WTC11 (cell line): Measurements from ENCODE around the gene OR2V1. TPM values are rescaled to one million over a fixed set of nuclear protein-coding genes. Genes with fewer than 3 reads are reported as not detected.

ENCODE experiments used
- ATAC-seq: fragments of 200-7000 bp; cut with Tn5 transposase; 2 replicates; pipeline ENCODE4 v1.10.0; 2021; ENCODE audit warnings: mild to moderate bottlenecking, moderate library complexity
- CTCF ChIA-PET: fragments of 300-600 bp; sonication (Branson Sonifier 250); formaldehyde crosslinking; loops from one replicate; lab custom pipeline; 2021; ENCODE audit warnings: antibody characterized with exemption; lab: Charles Lee
- POLR2A ChIA-PET: fragments of 350-600 bp; sonication (Branson Sonifier 250); formaldehyde crosslinking; loops from one replicate; lab custom pipeline; 2021; ENCODE audit warnings: antibody characterized with exemption; lab: Charles Lee
- DNase-seq: peaks from one replicate; pipeline ENCODE4 v3.0.0; 2021; ENCODE audit warnings: low spot score
- H3K27ac Mint-ChIP-seq: 2 replicates; pipeline ENCODE4 v1.8.0; 2021; ENCODE audit warnings: mixed read lengths
- H3K27me3 Mint-ChIP-seq: 2 replicates; pipeline ENCODE4 v1.8.0; 2021; ENCODE audit warnings: low read depth, mild to moderate bottlenecking, moderate library complexity, mixed read lengths
- H3K36me3 Mint-ChIP-seq: 2 replicates; pipeline ENCODE4 v1.8.0; 2021; ENCODE audit warnings: mixed read lengths
- H3K4me1 Mint-ChIP-seq: 2 replicates; pipeline ENCODE4 v1.8.0; 2022; ENCODE audit warnings: mixed read lengths
- H3K4me3 Mint-ChIP-seq: 2 replicates; pipeline ENCODE4 v1.8.0; 2021; ENCODE audit warnings: mild to moderate bottlenecking, moderate library complexity, mixed read lengths
- H3K9me3 Mint-ChIP-seq: 2 replicates; pipeline ENCODE4 v1.8.0; 2021; ENCODE audit warnings: mixed read lengths
- AFF4 ChIP-seq: sonication (generic); formaldehyde crosslinking; IDR thresholded peaks from 2 replicates; pipeline ENCODE4 v1.8.1; 2023; ENCODE audit warnings: mild to moderate bottlenecking, missing genetic modification reagents, borderline replicate concordance
- CBFB ChIP-seq: sonication (generic); formaldehyde crosslinking; IDR thresholded peaks from 2 replicates; pipeline ENCODE4 v1.8.1; 2022; ENCODE audit warnings: mild to moderate bottlenecking, low read depth, missing genetic modification reagents
- E2F4 ChIP-seq: sonication (generic); formaldehyde crosslinking; IDR thresholded peaks from 2 replicates; pipeline ENCODE4 v1.8.1; 2022; ENCODE audit warnings: low read depth, mild to moderate bottlenecking, moderate library complexity, missing genetic modification reagents, borderline replicate concordance
- E2F5 ChIP-seq: sonication (generic); formaldehyde crosslinking; IDR thresholded peaks from 2 replicates; pipeline ENCODE4 v1.8.1; 2022; ENCODE audit warnings: mild to moderate bottlenecking, moderate library complexity, missing genetic modification reagents
- ELF4 ChIP-seq: sonication (generic); formaldehyde crosslinking; IDR thresholded peaks from 2 replicates; pipeline ENCODE4 v1.8.1; 2022; ENCODE audit warnings: low read depth, mild to moderate bottlenecking, moderate library complexity, missing genetic modification reagents
- EMX1 ChIP-seq: fragments of 250-450 bp; sonication (Bioruptor Pico); IDR thresholded peaks from 2 replicates; pipeline ENCODE4 v1.8.0; 2021; ENCODE audit warnings: mild to moderate bottlenecking
- FOXP1 ChIP-seq: sonication (generic); formaldehyde crosslinking; IDR thresholded peaks from 2 replicates; pipeline ENCODE4 v1.8.0; 2022; ENCODE audit warnings: missing genetic modification reagents, mild to moderate bottlenecking, moderate library complexity, borderline replicate concordance
- HMGXB4 ChIP-seq: sonication (generic); formaldehyde crosslinking; IDR thresholded peaks from 2 replicates; pipeline ENCODE4 v1.8.1; 2023; ENCODE audit warnings: mild to moderate bottlenecking, moderate library complexity, missing genetic modification reagents
- IRF1 ChIP-seq: sonication (generic); formaldehyde crosslinking; IDR thresholded peaks from 2 replicates; pipeline ENCODE4 v1.8.0; 2023; ENCODE audit warnings: missing genetic modification reagents
- MAX ChIP-seq: sonication (generic); formaldehyde crosslinking; IDR thresholded peaks from 2 replicates; pipeline ENCODE4 v1.8.0; 2022; ENCODE audit warnings: mild to moderate bottlenecking, missing genetic modification reagents
- NR3C1 ChIP-seq: sonication (generic); formaldehyde crosslinking; conservative IDR thresholded peaks from 2 replicates; pipeline ENCODE4 v1.8.1; 2023; ENCODE audit warnings: low read depth, mild to moderate bottlenecking, missing genetic modification reagents
- PRDM15 ChIP-seq: sonication (generic); formaldehyde crosslinking; IDR thresholded peaks from 2 replicates; pipeline ENCODE4 v1.8.0; 2022; ENCODE audit warnings: missing genetic modification reagents
- SMAD3 ChIP-seq: sonication (generic); formaldehyde crosslinking; IDR thresholded peaks from 2 replicates; pipeline ENCODE4 v1.8.0; 2022; ENCODE audit warnings: missing genetic modification reagents, mild to moderate bottlenecking, borderline replicate concordance
- SP1 ChIP-seq: sonication (generic); formaldehyde crosslinking; conservative IDR thresholded peaks from 2 replicates; pipeline ENCODE4 v1.8.1; 2022; ENCODE audit warnings: missing genetic modification reagents
- TCF7 ChIP-seq: sonication (generic); formaldehyde crosslinking; IDR thresholded peaks from 2 replicates; pipeline ENCODE4 v1.8.0; 2022; ENCODE audit warnings: mild to moderate bottlenecking, low read depth, missing genetic modification reagents, moderate library complexity
- TEAD4 ChIP-seq: sonication (generic); formaldehyde crosslinking; IDR thresholded peaks from 2 replicates; pipeline ENCODE4 v1.8.0; 2022; ENCODE audit warnings: mild to moderate bottlenecking, missing genetic modification reagents
- ZBTB21 ChIP-seq: sonication (generic); formaldehyde crosslinking; IDR thresholded peaks from 2 replicates; pipeline ENCODE4 v1.8.1; 2023; ENCODE audit warnings: mild to moderate bottlenecking, missing genetic modification reagents, borderline replicate concordance
- ZNF263 ChIP-seq: sonication (generic); formaldehyde crosslinking; IDR thresholded peaks from 2 replicates; pipeline ENCODE4 v1.8.1; 2022; ENCODE audit warnings: low read depth, mild to moderate bottlenecking, moderate library complexity, missing genetic modification reagents
- ZNF396 ChIP-seq: fragments of 250-450 bp; sonication (Bioruptor Pico); IDR thresholded peaks from 2 replicates; pipeline ENCODE4 v1.8.0; 2021; ENCODE audit warnings: mild to moderate bottlenecking, moderate library complexity, borderline replicate concordance
- ZNF671 ChIP-seq: fragments of 250-450 bp; sonication (Bioruptor Pico); IDR thresholded peaks from 2 replicates; pipeline ENCODE4 v1.8.0; 2021; ENCODE audit warnings: mild to moderate bottlenecking
- ZSCAN18 ChIP-seq: fragments of 250-450 bp; sonication (Bioruptor Pico); IDR thresholded peaks from 2 replicates; pipeline ENCODE4 v2.1.2; 2022; ENCODE audit warnings: mild to moderate bottlenecking, moderate library complexity
- total RNA-seq: library from RNA; stranded (reverse); gene quantifications from 3 replicates; pipeline ENCODE4 v1.2.3, GENCODE V29; 2021

The OR2V1 gene
- total RNA-seq, 1 experiment from 2014 or later = not detected

GRCh38 chr5:181084621-181085195, 46.3 kb downstream of the OR2V1 start:
- Mint-ChIP-seq H3K4me3 (peak overlapping the region; percentile 2; the same call in 1 of the 2 replicates), H3K27me3 (peaks cover 27% of the 10 kb centered on the region), H3K9me3 (no peaks in the 10 kb centered on the region), H3K27ac (no peak overlapping the region), H3K4me1 (peaks cover 13% of the 10 kb centered on the region), H3K36me3 (no peaks in the 10 kb centered on the region)
- POLR2A ChIA-PET = no interaction called here
- DNase-seq = no peak
- CTCF ChIA-PET = interaction anchor here (1.1 kb wide), 2 partner anchors 216 to 222 kb away, joined by 3 read pairs; no protein-coding TSS in a partner anchor
- no peak; the same call in 1 of the 2 replicates for ATAC-seq
- no peak for TF ChIP-seq ZSCAN18 (CRISPR knock-in tag)
- no peak for TF ChIP-seq AFF4 (CRISPR knock-in tag)
- no peak for TF ChIP-seq MAX (CRISPR knock-in tag)
- TF ChIP-seq E2F5 (CRISPR knock-in tag) = no peak
- TF ChIP-seq ZNF263 (CRISPR knock-in tag) = no peak
- TF ChIP-seq ZNF396 (CRISPR knock-in tag) = no peak
- no peak for TF ChIP-seq NR3C1 (CRISPR knock-in tag)
- TF ChIP-seq CBFB = no peak
- no peak for TF ChIP-seq ZNF671
- TF ChIP-seq E2F4 = no peak
- no peak for TF ChIP-seq SP1 (CRISPR knock-in tag)
- no peak for TF ChIP-seq ZBTB21 (CRISPR knock-in tag)
- TF ChIP-seq TCF7 (CRISPR knock-in tag) = no peak
- TF ChIP-seq, all 79 proteins: peak for 0

- peaks cover 29% of the 10 kb centered on the region for H3K27me3 Mint-ChIP-seq
- TF ChIP-seq ELF4 = no peak
- no peak for TF ChIP-seq IRF1 (CRISPR knock-in tag)
- no peak for TF ChIP-seq ZNF671
- no peak for TF ChIP-seq SMAD3 (CRISPR knock-in tag)
- no peak for TF ChIP-seq FOXP1 (CRISPR knock-in tag)
- no peak for TF ChIP-seq TEAD4 (CRISPR knock-in tag)
- no peak for TF ChIP-seq HMGXB4 (CRISPR knock-in tag)
- TF ChIP-seq SP1 (CRISPR knock-in tag) = no peak
- TF ChIP-seq EMX1 (CRISPR knock-in tag) = no peak
- TF ChIP-seq PRDM15 = no peak
Measured at GRCh38 chr5:181081989-181082388, 49.0 kb downstream of the OR2V1 start.

More at GRCh38 chr5:181081989-181082388, 49.0 kb downstream of the OR2V1 start:
- H3K36me3 Mint-ChIP-seq = no peaks in the 10 kb centered on the region
- peaks cover 13% of the 10 kb centered on the region for H3K4me1 Mint-ChIP-seq
- ChIA-PET POLR2A (no interaction called here), CTCF (interaction anchor here (0.6 kb wide), 1 partner anchor 1178 kb away, joined by 3 read pairs; no protein-coding TSS in a partner anchor)
- peaks cover 10% of the 10 kb centered on the region for H3K9me3 Mint-ChIP-seq
- DNase-seq (no peak), ATAC-seq (no peak)
- no peak overlapping the region for H3K4me3 Mint-ChIP-seq
- no peak overlapping the region for H3K27ac Mint-ChIP-seq
